ENCODE data around the gene ADGRG6. TPM values are rescaled to one million over a fixed set of nuclear protein-coding genes. Genes with fewer than 3 reads are reported as not detected.

ADGRG6 gene
- 10 to 100 TPM in 1 of 2 donors, 1 to 10 TPM in 1; 7.5 to 38.6 TPM for total RNA-seq

GRCh38 chr6:142301651-142302391 is at the start of gene ADGRG6:
Gene ADGRG6, plus strand, starts transcription at chr6:142302007. Its CDS starts 323 bp downstream, at chr6:142302330.
- no peaks in the 10 kb centered on the region for H3K9me3 ChIP-seq
- peaks cover 9% of the 10 kb centered on the region for H3K4me1 ChIP-seq
- ATAC-seq (peak; percentile 81), DNase-seq (peak; percentile 37 to 61 (median 48))
- TF ChIP-seq POLR2A (IDR thresholded peaks at IDR 0.05), result peak in 2 of 3 donors; percentile 47
- peak in 2 of 7 experiments; percentile 11 to 30 for TF ChIP-seq CTCF (IDR thresholded peaks at IDR 0.05)
- no peaks in the 10 kb centered on the region for H3K36me3 ChIP-seq (replicated peaks in 1 of 2; ENCODE audit: insufficient read depth in 1 of 2, low read depth in 2 of 2)
- peak within 1 kb of the TSS; percentile 9 to 66 for H3K4me3 ChIP-seq
- H3K27ac ChIP-seq, result peak within 1 kb of the TSS in 3 of 4 donors; percentile 61 to 69 (median 65)
- WGBS, 2 donors, result 1 to 3% methylated on average over 11 to 61 of the region's 69 CpGs
- intact Hi-C loops (cut with DNase I), result no loop called here
- H3K27me3 ChIP-seq, result no peaks in the 10 kb centered on the region

DNA sequence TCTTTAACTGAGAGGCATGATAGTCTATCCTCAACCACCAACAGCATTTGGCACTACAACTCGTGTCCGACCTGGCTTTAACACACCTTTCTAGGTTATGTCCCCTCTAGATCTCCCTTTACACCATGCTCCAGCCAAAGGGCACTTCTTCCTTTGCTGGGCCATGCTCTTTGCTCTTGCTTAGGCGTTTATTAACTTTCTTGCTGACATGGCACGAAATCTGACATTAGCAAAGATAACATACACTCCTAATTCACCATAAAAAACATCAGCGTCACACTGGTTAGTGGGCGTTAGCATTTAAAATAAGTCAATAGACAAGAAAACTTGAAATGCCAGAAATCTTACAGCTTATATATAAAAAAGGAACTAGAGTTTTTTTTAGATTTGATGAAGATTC is 47.3 kb upstream of the ADGRG6 start:
- H3K9me3 ChIP-seq, result no peaks in the 10 kb centered on the region
- H3K36me3 ChIP-seq (replicated peaks in 1 of 2; ENCODE audit: insufficient read depth in 1 of 2, low read depth in 2 of 2), result no peaks in the 10 kb centered on the region
- 59 to 68% methylated on average over 6 of the region's 6 CpGs for WGBS, 2 donors
- intact Hi-C loops (cut with DNase I), result no loop called here
- no peak for ATAC-seq
- H3K4me3 ChIP-seq, result no peak overlapping the region
- H3K27ac ChIP-seq, result no peak overlapping the region
- H3K27me3 ChIP-seq, result no peaks in the 10 kb centered on the region
- TF ChIP-seq POLR2A (IDR thresholded peaks at IDR 0.05), result no peak
- no peak for TF ChIP-seq CTCF (IDR thresholded peaks at IDR 0.05)
- no peaks in the 10 kb centered on the region for H3K4me1 ChIP-seq
- no peak for DNase-seq

- 0 to 18% methylated on average over 2 of the region's 2 CpGs for WGBS, 2 donors
- no peak for TF ChIP-seq CTCF (IDR thresholded peaks at IDR 0.05)
- no peak for TF ChIP-seq POLR2A (IDR thresholded peaks at IDR 0.05)
- no peaks in the 10 kb centered on the region for H3K4me1 ChIP-seq
- H3K36me3 ChIP-seq (replicated peaks in 1 of 2; ENCODE audit: insufficient read depth in 1 of 2, low read depth in 2 of 2), result no peaks in the 10 kb centered on the region
- H3K4me3 ChIP-seq, result no peak overlapping the region
- intact Hi-C loops (cut with DNase I), result no loop called here
- ATAC-seq (no peak), DNase-seq (no peak)
- no peaks in the 10 kb centered on the region for H3K27me3 ChIP-seq
- no peak overlapping the region for H3K27ac ChIP-seq
- no peaks in the 10 kb centered on the region for H3K9me3 ChIP-seq
Observed at GRCh38 chr6:142255785-142256184, 46.0 kb upstream of the ADGRG6 start.

- DNase-seq, result no peak
- no peaks in the 10 kb centered on the region for H3K4me1 ChIP-seq
- no peak for TF ChIP-seq CTCF (IDR thresholded peaks at IDR 0.05)
- TF ChIP-seq POLR2A (IDR thresholded peaks at IDR 0.05), result no peak
- no peak for ATAC-seq
- H3K9me3 ChIP-seq, result no peaks in the 10 kb centered on the region
- no peak overlapping the region for H3K27ac ChIP-seq
- H3K4me3 ChIP-seq, result no peak overlapping the region
- no peaks in the 10 kb centered on the region for H3K36me3 ChIP-seq (replicated peaks in 1 of 2; ENCODE audit: insufficient read depth in 1 of 2, low read depth in 2 of 2)
- intact Hi-C loops (cut with DNase I), result no loop called here
- no peaks in the 10 kb centered on the region for H3K27me3 ChIP-seq
- 81 to 85% methylated on average over 6 of the region's 6 CpGs for WGBS, 2 donors
Observed at GRCh38 chr6:142258305-142258704, 43.5 kb upstream of the ADGRG6 start.

DNA sequence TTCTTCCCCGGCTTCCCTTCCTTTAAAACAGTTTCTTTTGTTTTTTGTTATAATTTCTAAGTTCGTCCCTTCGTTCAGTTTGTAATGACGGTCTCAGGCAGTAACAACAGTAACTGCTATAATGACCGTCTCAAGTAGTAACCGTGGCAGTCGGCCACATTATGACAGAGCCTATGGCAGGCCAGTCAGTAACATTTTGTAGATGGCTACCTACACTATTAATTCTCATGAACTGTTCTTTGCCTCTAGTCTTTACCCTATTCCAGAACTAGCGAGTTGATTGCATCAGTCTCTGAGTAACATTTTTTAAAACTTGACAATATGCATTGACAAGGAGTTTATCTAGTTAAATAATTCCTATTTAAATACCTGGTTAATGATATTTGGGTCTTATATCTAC is 43.0 kb upstream of the ADGRG6 start:
- H3K27ac ChIP-seq, result no peak overlapping the region
- intact Hi-C loops (cut with DNase I), result no loop called here
- no peak for ATAC-seq
- TF ChIP-seq POLR2A (IDR thresholded peaks at IDR 0.05) (no peak), CTCF (IDR thresholded peaks at IDR 0.05) (no peak)
- DNase-seq, result no peak
- WGBS, 2 donors, result 82 to 88% methylated on average over 8 of the region's 8 CpGs
- H3K9me3 ChIP-seq, result no peaks in the 10 kb centered on the region
- H3K27me3 ChIP-seq, result no peaks in the 10 kb centered on the region
- H3K4me3 ChIP-seq, result no peak overlapping the region
- H3K4me1 ChIP-seq, result no peaks in the 10 kb centered on the region
- H3K36me3 ChIP-seq (replicated peaks in 1 of 2; ENCODE audit: insufficient read depth in 1 of 2, low read depth in 2 of 2), result no peaks in the 10 kb centered on the region

Data from body of pancreas (tissue), 4 donors.